CD4-positive, alpha-beta memory T cell (primary cell): ENCODE measurements around the gene TMEM217. TPM values are rescaled to one million over a fixed set of nuclear protein-coding genes. Genes with fewer than 3 reads are reported as not detected.

Experiments used
- CTCF ChIA-PET: fragments of 350-600 bp; sonication (Branson Sonifier 250); formaldehyde crosslinking; loops from one replicate; lab custom pipeline; 2021; ENCODE audit warnings: inconsistent platforms; ENCODE audit not compliant: partially characterized antibody; lab: Charles Lee
- POLR2A ChIA-PET: fragments of 350-600 bp; sonication (Branson Sonifier 250); formaldehyde crosslinking; loops from one replicate; lab custom pipeline; 2021; ENCODE audit not compliant: partially characterized antibody; lab: Charles Lee
- DNase-seq, 5 donors: peaks; one replicate each; pipeline versions ENCODE4 v3.0.0 to v3.0.0-alpha.2; 2020 to 2022; ENCODE audit warnings: mixed read lengths in 1 of 5
- H3K27ac ChIP-seq: one replicate; pipeline ENCODE4 v1.7.0; 2013; ENCODE audit warnings: low read depth, low read length
- H3K27me3 ChIP-seq: 2 replicates; pipeline ENCODE4 v1.7.0; 2013; ENCODE audit warnings: mild to moderate bottlenecking, low read length, moderate library complexity; ENCODE audit not compliant: insufficient read depth
- H3K36me3 ChIP-seq: 2 replicates; pipeline ENCODE4 v1.7.0; 2013; ENCODE audit warnings: mild to moderate bottlenecking, low read length, moderate library complexity; ENCODE audit not compliant: insufficient read depth
- H3K4me1 ChIP-seq: 2 replicates; pipeline ENCODE4 v1.7.0; 2013; ENCODE audit warnings: mild to moderate bottlenecking, low read length, moderate library complexity; ENCODE audit not compliant: insufficient read depth
- H3K4me3 ChIP-seq, 2 donors: one replicate each; pipeline ENCODE4 v1.7.0; 2013; ENCODE audit warnings: low read length in 2 of 2, mild to moderate bottlenecking in 1 of 2
- H3K9me3 ChIP-seq, 2 donors: one replicate each; pipeline ENCODE4 v1.7.0; 2013; ENCODE audit warnings: low read length in 2 of 2, control low read depth in 1 of 2; ENCODE audit not compliant: control insufficient read depth in 1 of 2
- H3K27ac Mint-ChIP-seq, 7 donors: one replicate each; pipeline ENCODE4 v1.8.0; 2020 to 2021; ENCODE audit warnings: mixed read lengths in 7 of 7, mild to moderate bottlenecking in 6 of 7, inconsistent platforms in 3 of 7, moderate library complexity in 3 of 7
- H3K27me3 Mint-ChIP-seq, 2 donors: one replicate each; pipeline ENCODE4 v1.8.0; 2020 to 2021; ENCODE audit warnings: mixed read lengths in 2 of 2
- H3K36me3 Mint-ChIP-seq, 2 donors: one replicate each; pipeline ENCODE4 v1.8.0; 2020 to 2021; ENCODE audit warnings: mixed read lengths in 2 of 2, inconsistent platforms in 1 of 2, mild to moderate bottlenecking in 1 of 2
- H3K4me1 Mint-ChIP-seq, 4 donors: one replicate each; pipeline ENCODE4 v1.8.0; 2020 to 2021; ENCODE audit warnings: mixed read lengths in 4 of 4, mild to moderate bottlenecking in 1 of 4
- H3K4me3 Mint-ChIP-seq, 8 donors: one replicate each; pipeline ENCODE4 v1.8.0; 2020 to 2021; ENCODE audit warnings: mixed read lengths in 8 of 8, mild to moderate bottlenecking in 7 of 8, moderate library complexity in 6 of 8, inconsistent platforms in 3 of 8
- H3K9me3 Mint-ChIP-seq, 8 donors: one replicate each; pipeline ENCODE4 v1.8.0; 2020 to 2021; ENCODE audit warnings: mixed read lengths in 8 of 8, mild to moderate bottlenecking in 5 of 8, inconsistent platforms in 3 of 8, moderate library complexity in 1 of 8
- intact Hi-C: fragments of 100-400 bp; cut with micrococcal nuclease; formaldehyde crosslinking; loops from one replicate; pipeline ENCODE4 v1.15.1; 2023
- polyA plus RNA-seq, 2 donors: library from polyadenylated mRNA; unstranded; fragments of 300-500 nt; fragmentation: Illumina TruSeq; gene quantifications; one replicate each; pipeline ENCODE4 v1.2.3, GENCODE V29; 2021
- total RNA-seq, 2 experiments: library from RNA; stranded (reverse); gene quantifications; one replicate each; pipeline ENCODE4 v1.2.3, GENCODE V29; 2021

Gene TMEM217
- total and polyA plus RNA-seq, 4 experiments from 2014 or later, result 0.31 to 1.4 (median 0.42) TPM; not detected in 1

- no peaks in the 10 kb centered on the region for H3K36me3 Mint-ChIP-seq
- Histone ChIP-seq H3K27ac (no peak overlapping the region), H3K4me1 (no peaks in the 10 kb centered on the region), H3K9me3 (no peaks in the 10 kb centered on the region), H3K36me3 (no peaks in the 10 kb centered on the region), H3K4me3 (no peak overlapping the region), H3K27me3 (no peaks in the 10 kb centered on the region)
- POLR2A ChIA-PET, result interaction anchor here (0.8 kb wide), 1 partner anchor 347 kb away, joined by 3 read pairs; the partner anchor contains the start of gene C6orf89
- peak overlapping the region in 1 of 7 donors; percentile 31 for H3K27ac Mint-ChIP-seq
- CTCF ChIA-PET, result no interaction called here
- H3K27me3 Mint-ChIP-seq, result peaks cover 0 to 6% of the 10 kb centered on the region in 2 donors
- H3K4me3 Mint-ChIP-seq, result no peak overlapping the region
- no peak for DNase-seq
- H3K4me1 Mint-ChIP-seq, result peaks cover 0 to 4% (median 3%) of the 10 kb centered on the region in 4 donors
- peaks cover 0 to 2% (median 0%) of the 10 kb centered on the region in 8 donors for H3K9me3 Mint-ChIP-seq
- intact Hi-C loops, result no loop called here
Measured at GRCh38 chr6:37232430-37233017, 25.4 kb downstream of the TMEM217 start.

GRCh38 chr6:37230104-37230503, 27.8 kb downstream of the TMEM217 start:
- Mint-ChIP-seq H3K27me3 (peaks cover 0 to 8% of the 10 kb centered on the region in 2 donors), H3K36me3 (no peaks in the 10 kb centered on the region), H3K4me3 (no peak overlapping the region), H3K27ac (no peak overlapping the region), H3K9me3 (no peaks in the 10 kb centered on the region), H3K4me1 (peaks cover 0 to 4% (median 3%) of the 10 kb centered on the region in 4 donors)
- H3K27ac ChIP-seq, result no peak overlapping the region
- ChIA-PET POLR2A (no interaction called here), CTCF (no interaction called here)
- no peaks in the 10 kb centered on the region for H3K36me3 ChIP-seq
- no peaks in the 10 kb centered on the region for H3K4me1 ChIP-seq
- intact Hi-C loops, result no loop called here
- DNase-seq, result no peak
- no peaks in the 10 kb centered on the region for H3K27me3 ChIP-seq
- no peaks in the 10 kb centered on the region for H3K9me3 ChIP-seq
- no peak overlapping the region for H3K4me3 ChIP-seq

DNA sequence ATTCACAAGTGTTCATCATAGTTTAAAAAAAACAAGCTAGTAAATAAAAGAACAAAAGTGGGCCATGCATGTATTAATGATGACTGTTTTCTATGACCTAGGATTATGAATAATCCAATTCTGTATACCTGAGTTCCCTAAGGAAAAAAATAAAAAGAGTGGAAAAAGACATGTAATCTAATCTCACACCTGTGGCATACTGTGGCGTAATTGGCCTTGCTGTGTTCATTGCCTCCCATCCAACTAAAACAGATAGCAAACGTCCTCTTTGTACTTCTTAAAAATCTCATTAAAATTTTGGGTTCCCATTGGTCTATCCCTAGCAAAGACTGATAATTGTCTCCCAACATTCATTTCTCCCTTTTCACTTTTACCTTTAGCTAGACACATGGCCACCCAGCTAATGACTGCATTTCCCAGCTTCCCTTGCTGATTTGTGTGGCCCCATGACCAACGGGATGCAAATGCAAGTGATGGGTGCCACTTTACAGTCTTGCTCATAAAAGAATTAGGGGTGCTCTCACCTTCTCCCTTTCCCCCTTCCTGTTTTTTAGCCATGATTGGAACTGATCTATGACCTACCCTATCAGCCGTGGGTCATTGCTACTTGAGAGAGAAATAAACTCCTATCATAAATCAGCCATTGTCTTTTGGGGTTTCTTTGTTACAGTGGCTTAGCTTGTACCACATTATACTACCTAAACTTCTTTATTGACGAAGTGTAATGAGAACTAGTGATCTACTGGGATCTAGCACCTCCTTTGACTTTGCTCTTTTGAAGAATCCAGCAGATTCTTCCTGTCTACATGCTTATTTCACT, 32.4 kb downstream of the TMEM217 start:
- H3K9me3 ChIP-seq, result no peaks in the 10 kb centered on the region
- H3K4me3 ChIP-seq, result no peak overlapping the region
- Mint-ChIP-seq H3K36me3 (no peaks in the 10 kb centered on the region), H3K27ac (peak overlapping the region in 1 of 7 donors; percentile 29), H3K4me1 (peaks cover 7 to 17% (median 12%) of the 10 kb centered on the region in 4 donors), H3K4me3 (no peak overlapping the region), H3K27me3 (peaks cover 0 to 4% of the 10 kb centered on the region in 2 donors), H3K9me3 (no peaks in the 10 kb centered on the region)
- no peaks in the 10 kb centered on the region for H3K27me3 ChIP-seq
- ChIA-PET CTCF (interaction anchor here (0.8 to 33.8 kb wide), 3 partner anchors 13 to 375 kb away, joined by 3 to 1184 read pairs (median 3); no protein-coding TSS in a partner anchor), POLR2A (no interaction called here)
- no peaks in the 10 kb centered on the region for H3K36me3 ChIP-seq
- intact Hi-C loops, result no loop called here
- peaks cover 7% of the 10 kb centered on the region for H3K4me1 ChIP-seq
- DNase-seq, result no peak
- H3K27ac ChIP-seq, result no peak overlapping the region

- H3K4me1 Mint-ChIP-seq, result peaks cover 7 to 13% (median 9%) of the 10 kb centered on the region in 4 donors
- peaks cover 7% of the 10 kb centered on the region for H3K4me1 ChIP-seq
- intact Hi-C loops, result loop anchor here (2.0 kb wide), 1 partner anchor 68 kb away; no protein-coding TSS in a partner anchor
- H3K27ac ChIP-seq, result no peak overlapping the region
- H3K36me3 Mint-ChIP-seq, result no peaks in the 10 kb centered on the region
- peak overlapping the region; percentile 85 to 91 (median 88) for H3K4me3 Mint-ChIP-seq
- ChIA-PET POLR2A (interaction anchor here (1.0 to 1.3 kb wide), 3 partner anchors 16 to 337 kb away, joined by 3 read pairs; partner anchors contain the start of gene C6orf89), CTCF (interaction anchor here (33.8 kb wide), 1 partner anchor 200 kb away, joined by 1184 read pairs; no protein-coding TSS in a partner anchor)
- no peaks in the 10 kb centered on the region for H3K9me3 ChIP-seq
- no peaks in the 10 kb centered on the region for H3K27me3 ChIP-seq
- peak overlapping the region in 5 of 7 donors; percentile 7 to 63 (median 30) for H3K27ac Mint-ChIP-seq
- H3K36me3 ChIP-seq, result no peaks in the 10 kb centered on the region
- no peak for DNase-seq
- no peaks in the 10 kb centered on the region for H3K9me3 Mint-ChIP-seq
- H3K27me3 Mint-ChIP-seq, result peaks cover 0 to 2% of the 10 kb centered on the region in 2 donors
- H3K4me3 ChIP-seq, result peak overlapping the region; percentile 55 to 94
Measured at GRCh38 chr6:37222992-37223391, 35.0 kb downstream of the TMEM217 start.

- ChIA-PET CTCF (interaction anchor here (3.6 to 33.8 kb wide), 2 partner anchors 12 to 200 kb away, joined by 20 to 1184 read pairs; no protein-coding TSS in a partner anchor), POLR2A (interaction anchor here (1.0 to 1.3 kb wide), 2 partner anchors 50 to 336 kb away, joined by 3 read pairs; partner anchors contain the start of gene C6orf89)
- Histone ChIP-seq H3K4me1 (peaks cover 7% of the 10 kb centered on the region), H3K36me3 (no peaks in the 10 kb centered on the region), H3K4me3 (peak overlapping the region; percentile 55 to 94), H3K9me3 (no peaks in the 10 kb centered on the region), H3K27me3 (no peaks in the 10 kb centered on the region), H3K27ac (no peak overlapping the region)
- intact Hi-C loops, result loop anchor here (2.0 kb wide), 1 partner anchor 68 kb away; no protein-coding TSS in a partner anchor
- Mint-ChIP-seq H3K27me3 (peaks cover 0 to 2% of the 10 kb centered on the region in 2 donors), H3K4me3 (peak overlapping the region; percentile 85 to 91 (median 88)), H3K9me3 (no peaks in the 10 kb centered on the region), H3K36me3 (no peaks in the 10 kb centered on the region), H3K27ac (peak overlapping the region in 5 of 7 donors; percentile 30 to 79 (median 52)), H3K4me1 (peaks cover 7 to 13% (median 9%) of the 10 kb centered on the region in 4 donors)
- peak; percentile 54 to 80 (median 63) for DNase-seq
Measured at GRCh38 chr6:37222125-37222967, 35.6 kb downstream of the TMEM217 start.

DNA sequence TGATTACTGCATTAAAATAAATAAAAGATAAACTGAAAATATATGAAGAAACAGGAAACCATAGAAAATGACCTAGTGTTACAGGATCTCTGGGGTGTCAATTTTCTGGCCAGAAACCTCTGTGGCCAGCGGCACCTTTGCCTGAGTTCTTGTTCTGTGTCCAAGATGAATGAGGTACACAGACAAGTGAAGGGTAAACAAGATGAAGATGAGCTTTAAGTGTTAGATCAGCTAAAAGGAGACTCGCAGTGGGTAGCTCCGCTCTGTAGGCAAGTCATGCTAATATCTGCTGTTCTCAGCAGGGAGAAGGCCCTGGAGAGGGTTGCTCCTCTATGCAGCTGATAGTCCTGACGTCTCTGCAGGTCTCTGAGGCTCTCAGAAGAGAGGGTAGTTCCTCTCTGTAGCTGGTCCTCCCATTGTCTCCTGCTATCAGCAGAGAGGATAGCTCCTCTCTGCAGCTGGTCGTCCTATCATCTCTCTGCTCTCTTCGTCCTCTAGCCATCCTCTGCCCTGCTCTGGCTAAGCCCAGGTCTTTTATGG, 36.3 kb downstream of the TMEM217 start:
- ChIA-PET POLR2A (interaction anchor here (0.6 to 0.8 kb wide), 2 partner anchors 36 to 132 kb away, joined by 3 read pairs; partner anchors contain the start of genes TBC1D22B and TMEM217), CTCF (interaction anchor here (3.6 to 33.8 kb wide), 2 partner anchors 12 to 199 kb away, joined by 20 to 1184 read pairs; no protein-coding TSS in a partner anchor)
- H3K4me3 ChIP-seq, result peak overlapping the region in 1 of 2 donors; percentile 55
- no peaks in the 10 kb centered on the region for H3K27me3 Mint-ChIP-seq
- H3K4me1 ChIP-seq, result peaks cover 7% of the 10 kb centered on the region
- H3K36me3 ChIP-seq, result no peaks in the 10 kb centered on the region
- H3K9me3 ChIP-seq, result no peaks in the 10 kb centered on the region
- H3K27ac Mint-ChIP-seq, result peak overlapping the region in 4 of 7 donors; percentile 16 to 79 (median 48)
- H3K9me3 Mint-ChIP-seq, result no peaks in the 10 kb centered on the region
- intact Hi-C loops, result loop anchor here (2.0 kb wide), 1 partner anchor 69 kb away; no protein-coding TSS in a partner anchor
- DNase-seq, result no peak
- H3K4me3 Mint-ChIP-seq, result peak overlapping the region; percentile 85 to 91 (median 88)
- no peaks in the 10 kb centered on the region for H3K27me3 ChIP-seq
- peaks cover 7 to 13% (median 9%) of the 10 kb centered on the region in 4 donors for H3K4me1 Mint-ChIP-seq
- no peak overlapping the region for H3K27ac ChIP-seq
- no peaks in the 10 kb centered on the region for H3K36me3 Mint-ChIP-seq
